Stimulated activated CD8-positive, alpha-beta memory T cell treated with anti-CD3 and anti-CD28 coated beads, Interleukin-7, amount 100 ng/mL, for 48 hours (primary cell): ENCODE data around the gene REPS2.

Experiments
- DNase-seq, 2 donors: peaks; one replicate each; pipeline ENCODE4 v3.0.0-alpha.2; 2020; ENCODE audit warnings: low read depth in 1 of 2; ENCODE audit errors: extremely low read depth in 1 of 2

Gene REPS2

DNA sequence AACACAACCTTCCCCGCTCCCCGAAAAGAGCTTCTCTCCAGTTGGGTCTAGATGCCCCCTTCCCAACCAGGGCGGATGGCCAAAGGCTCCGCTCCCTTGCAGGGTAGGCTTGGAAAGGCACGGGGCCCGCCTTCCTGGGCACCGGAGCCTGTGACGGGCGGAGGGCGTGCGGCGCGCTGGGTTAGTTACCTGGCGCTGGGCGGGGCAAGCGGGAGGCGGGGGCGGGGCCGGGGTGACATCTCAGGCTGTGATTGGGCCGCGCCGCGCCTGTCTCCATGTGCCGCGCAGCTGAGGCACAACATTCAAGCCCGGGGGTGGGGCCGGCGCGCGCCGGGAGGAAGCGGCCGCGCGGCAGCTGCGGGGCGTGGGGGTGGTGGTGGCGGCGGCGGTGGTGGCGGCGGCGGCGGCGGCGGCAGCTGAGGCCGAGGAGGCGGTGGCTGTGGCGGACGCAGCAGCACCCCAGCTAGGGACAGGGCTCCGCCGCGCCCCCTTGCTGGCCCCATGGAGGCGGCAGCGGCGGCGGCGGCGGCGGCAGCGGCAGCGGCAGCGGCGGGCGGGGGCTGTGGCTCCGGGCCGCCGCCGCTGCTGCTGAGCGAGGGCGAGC is at the start of gene REPS2:
Gene REPS2 (plus strand): TSS at position 298 of the 604 bp plus-strand sequence. CDS start 204 bp downstream, at position 502.
- DNase-seq, result peak; percentile 27 to 54

DNA sequence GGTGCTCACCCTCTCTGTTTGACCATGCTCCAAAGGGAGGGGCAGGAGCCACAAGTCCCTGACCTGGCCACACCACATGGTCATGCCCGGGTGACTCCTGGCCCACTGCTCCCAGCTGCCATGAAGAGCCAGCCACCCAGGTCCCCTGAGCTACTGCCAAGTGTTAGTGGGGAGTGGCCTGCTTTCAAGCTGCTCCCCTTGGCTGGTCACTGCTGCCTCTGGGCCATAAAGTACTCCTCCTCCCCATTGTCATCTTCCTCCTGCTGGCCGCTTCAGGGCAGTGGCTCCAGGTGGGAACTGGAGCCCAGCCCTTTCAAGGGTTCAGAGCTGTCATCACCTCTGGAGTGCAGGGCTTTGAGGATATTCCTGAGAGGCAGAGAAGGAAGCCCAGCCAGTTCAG is 49.0 kb upstream of the REPS2 start:
- DNase-seq, result no peak

DNA sequence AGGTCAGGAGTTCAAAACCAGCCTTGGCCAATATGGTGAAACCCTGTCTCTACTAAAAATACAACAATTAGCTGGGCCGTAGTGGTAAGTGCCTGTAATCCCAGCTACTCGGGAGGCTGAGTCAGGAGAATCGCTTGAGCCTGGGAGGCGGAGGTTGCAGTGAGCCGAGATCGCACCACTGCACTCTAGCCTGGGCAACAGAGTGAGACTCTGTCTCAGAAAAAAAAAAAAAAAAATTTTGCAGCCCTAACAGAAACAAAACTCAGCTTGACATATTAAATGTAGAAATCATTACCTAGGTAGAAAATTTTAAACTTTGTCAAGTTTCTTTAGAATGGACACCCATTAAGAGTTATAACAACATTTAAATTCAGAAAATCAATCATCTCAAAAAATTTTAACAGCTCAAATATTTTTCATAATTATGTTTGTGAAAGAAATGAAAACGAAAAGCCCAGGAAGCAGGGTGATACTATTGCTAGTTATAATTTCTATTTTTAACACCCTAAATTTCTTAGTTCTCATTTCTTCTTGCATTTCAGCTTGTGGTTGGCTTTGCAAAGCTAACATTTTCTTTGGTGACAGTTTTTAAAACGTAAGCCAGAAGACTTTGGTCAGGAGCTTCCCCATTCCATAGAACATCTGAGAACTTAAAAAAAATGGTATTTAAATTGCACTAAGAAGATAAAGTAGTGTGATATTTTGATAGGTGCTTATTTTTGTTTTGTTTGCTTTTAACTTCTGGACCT is 43.0 kb upstream of the REPS2 start:
- DNase-seq, result no peak

DNA sequence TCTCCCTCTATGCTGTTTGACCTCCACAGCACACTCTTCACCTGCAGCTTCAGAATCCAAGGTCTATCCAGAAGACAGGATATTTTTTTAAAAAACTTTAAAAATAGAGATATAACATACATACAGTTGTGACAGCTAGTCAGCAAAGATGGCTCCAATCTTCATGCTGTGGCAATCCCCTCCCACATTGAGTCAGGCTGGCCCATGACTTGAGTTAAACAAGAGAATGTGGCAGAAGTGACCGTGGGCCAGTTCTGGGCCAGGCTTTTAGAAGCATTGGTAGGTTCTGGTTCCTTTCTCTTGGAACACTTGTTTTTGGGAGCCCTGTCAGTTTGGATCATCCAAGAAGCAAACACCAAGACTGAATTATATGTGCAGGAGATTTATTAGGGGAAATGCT is 36.1 kb upstream of the REPS2 start:
- no peak for DNase-seq

DNA sequence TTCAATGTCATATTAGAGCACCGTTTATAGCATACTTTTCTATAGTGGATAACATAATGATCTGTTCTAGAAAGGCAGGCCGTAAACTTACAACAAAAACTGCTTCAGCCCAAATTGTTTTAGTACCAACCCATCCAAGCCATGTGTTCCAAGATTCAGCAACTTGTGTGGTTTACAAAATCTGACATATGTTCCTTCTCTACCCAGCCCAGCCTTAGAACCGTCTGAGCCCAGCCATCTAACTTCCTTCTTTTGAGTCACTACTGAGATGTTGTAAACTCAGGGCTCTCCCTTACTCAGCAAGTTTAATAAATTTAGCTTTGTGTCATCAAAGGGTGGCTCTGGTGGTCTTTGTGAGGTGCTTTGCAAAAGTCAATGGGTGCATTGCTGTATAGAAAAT is 32.4 kb upstream of the REPS2 start:
- DNase-seq, result no peak

DNA sequence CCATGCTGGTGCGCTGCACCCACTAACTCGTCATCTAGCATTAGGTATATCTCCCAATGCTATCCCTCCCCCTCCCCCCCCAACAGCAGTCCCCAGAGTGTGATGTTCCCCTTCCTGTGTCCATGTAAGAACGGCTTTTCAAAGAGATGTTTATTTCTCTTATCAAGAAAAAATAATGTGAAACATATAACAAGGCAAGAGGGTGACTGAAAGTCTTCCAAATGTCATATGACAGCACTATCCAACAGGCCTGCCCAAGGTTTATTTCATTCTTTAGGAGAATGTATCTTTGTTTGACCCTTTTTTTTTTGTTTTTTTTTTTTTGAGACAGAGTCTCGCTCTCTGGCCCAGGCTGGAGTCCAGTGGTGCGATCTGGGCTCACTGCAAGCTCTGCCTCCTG is 29.9 kb upstream of the REPS2 start:
- DNase-seq, result no peak

DNA sequence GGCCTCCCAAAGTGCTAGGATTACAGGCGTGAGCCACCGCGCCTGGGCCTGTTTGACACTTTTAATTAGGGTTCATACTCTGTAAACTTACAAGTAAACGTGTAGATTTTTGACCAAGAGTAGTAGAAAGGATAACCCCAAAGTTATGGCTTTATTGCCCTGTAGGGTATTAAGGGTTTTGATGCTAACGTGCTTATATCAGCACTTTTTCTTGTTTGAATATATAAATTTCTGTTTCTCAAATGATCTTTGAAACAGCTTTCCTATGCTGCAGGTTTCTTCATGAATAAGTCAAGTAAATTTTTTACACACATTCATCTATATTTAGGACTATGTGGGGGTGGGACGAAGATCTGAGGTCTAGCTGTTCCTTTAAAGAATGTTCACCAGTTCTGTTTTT is 29.3 kb upstream of the REPS2 start:
- DNase-seq, result no peak

DNA sequence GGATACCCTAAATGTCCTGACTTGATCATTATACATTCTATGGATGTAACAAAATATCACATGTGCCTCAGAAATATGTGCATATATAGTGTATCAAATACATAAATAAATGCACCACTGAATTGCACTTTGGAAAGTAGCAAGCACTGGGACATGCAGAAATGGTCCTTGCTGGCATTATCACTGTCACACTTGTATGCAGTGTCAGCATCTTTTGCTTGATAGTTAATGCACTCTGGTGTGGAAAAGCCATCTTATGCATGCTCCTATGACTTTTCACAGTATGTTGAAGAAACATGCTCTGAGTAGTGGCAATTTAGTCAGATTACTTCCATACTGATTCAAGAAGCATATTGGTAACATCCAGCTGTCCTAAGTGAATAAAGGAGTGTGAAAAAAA is 27.5 kb upstream of the REPS2 start:
- DNase-seq, result no peak

DNA sequence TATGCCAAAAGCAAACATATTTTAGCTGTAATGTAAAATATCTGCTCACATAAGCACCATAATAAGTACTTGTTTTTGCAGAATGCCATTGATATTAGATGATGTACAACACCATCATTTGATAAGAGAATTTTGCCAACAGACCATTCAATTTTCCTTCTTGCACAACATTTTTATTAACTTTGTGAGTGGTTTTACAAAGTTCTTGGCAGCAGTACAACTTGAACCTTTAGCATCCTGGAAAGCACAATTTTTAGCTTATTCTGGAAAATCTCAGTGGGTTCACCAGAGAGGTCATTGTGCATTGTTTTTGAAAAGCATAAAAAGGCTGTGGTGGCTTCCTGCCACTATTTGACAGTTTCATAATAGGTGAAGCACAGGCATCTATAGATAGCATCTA is 26.4 kb upstream of the REPS2 start:
- DNase-seq, result no peak

DNA sequence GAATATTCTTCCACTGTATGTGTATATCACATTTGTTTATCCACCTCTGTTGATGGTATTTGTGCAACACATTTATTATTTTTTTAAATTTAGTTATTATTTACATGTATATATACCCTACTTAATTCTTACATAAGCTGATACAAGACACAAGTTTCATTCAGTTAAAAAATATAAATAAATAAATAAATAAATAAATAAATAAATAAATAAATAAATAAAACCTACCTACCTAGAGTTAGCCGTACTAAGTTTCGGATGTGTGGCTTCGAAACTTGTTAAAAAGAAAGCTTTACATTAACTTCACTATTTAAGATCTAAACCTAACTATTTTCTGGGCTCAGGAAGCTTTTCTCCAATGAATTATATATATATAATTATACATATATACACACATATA is 23.3 kb upstream of the REPS2 start:
- no peak for DNase-seq

DNA sequence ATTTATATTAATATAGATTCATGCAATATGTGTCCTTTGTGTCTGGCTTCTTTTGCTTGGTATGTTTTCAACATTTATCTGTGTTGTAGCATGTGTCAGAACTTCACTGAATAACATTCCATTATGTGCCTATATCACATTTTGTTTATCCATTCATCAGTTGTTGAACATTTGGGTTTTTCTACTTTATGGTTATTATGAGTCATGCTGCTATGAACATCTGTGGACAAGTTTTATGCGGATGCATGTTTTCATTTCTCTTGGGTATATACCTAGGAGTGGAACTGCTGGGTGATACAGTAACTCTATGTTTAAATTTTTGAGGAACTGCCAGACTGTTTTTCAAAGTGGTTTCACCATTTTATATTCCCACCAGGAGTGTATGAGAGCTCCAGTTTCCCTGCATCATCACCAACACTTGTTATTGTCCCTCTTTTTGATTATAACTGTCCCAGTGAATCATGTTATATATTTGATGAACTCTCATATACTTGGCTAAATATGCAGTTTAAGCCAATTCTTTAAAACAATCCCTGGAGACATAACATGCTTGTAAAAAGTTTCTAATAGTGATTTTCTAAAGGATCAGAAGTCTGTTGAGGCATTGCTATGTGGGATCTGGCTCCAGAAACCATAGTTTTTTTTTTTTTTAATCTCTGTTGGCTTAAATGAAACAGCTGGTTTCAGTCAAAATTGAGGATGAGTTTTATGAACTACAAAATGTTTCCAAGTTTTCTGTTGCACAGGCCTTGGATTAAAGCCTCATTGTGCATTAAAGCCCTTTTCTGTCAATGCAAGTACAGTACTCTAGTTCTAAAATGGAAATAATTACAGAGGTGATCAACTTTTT is 21.6 kb upstream of the REPS2 start:
- no peak for DNase-seq

DNA sequence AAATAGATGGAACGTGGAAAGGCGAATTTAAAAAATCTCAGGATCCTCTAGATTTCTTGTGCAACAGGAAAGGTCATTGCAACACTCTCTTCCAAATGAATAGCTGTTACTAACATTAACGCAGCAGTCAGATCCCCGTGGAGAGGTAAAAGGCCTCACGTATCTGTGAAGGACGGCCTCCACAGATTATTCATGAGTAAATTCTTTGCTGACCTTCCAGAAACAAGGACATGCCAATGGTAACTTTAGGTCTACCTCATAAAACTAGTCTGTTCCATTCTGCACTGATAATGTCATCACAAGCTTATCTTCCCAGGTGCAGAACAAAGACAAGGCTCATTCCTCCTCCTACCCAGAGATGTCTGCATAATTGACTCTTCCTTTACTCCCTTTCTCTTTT is 16.1 kb upstream of the REPS2 start:
- DNase-seq, result no peak

DNA sequence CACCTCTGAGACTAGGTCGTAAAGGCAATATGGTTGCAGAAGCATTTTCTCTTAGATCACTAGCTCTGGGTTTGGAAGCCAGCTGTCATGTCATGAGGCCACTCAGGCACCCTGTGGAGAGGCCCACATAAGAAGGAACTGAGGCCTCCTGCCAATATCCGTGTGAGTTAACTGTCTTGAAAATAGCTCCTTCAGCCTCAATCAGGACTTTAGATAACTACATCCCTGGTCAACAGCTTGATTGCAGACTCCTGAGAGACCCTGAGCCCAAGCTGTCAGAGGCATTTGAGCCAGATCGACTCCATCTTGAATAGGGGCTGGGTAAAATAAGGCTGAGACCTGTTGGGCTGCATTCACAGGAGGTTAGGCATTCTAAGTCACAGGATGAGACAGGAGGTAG is 15.1 kb upstream of the REPS2 start:
- no peak for DNase-seq

DNA sequence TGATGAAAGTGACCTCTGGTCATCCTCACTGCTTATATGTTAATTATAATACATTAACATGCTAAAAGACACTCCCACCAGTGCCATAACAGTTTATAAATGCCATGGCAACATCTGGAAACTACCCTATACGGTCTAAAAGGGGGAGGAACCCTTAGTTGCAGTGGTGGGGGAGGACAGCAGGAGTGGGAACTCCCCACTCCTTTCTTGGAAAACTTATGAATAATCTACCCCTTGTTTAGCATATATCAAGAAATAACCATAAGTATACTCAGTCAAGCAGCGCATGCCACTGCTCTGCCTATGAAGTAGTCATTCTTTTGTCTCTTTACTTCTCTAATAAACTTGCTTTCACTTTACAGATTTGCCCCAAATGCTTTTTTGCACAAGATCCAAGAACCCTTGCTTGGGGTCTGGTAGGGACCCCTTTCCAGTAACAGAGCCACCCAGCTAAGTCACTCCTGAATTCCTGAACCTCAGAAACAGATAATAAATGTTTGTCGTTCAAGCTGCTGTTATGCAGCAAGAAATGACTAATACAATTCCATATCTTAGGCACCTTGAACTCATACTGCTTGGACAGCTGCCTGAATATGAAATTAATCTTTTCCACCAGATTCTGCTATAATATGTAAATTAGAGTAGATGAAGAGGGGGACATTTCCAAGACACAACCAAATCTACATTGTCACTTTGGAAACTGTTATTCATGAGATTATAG is 14.4 kb upstream of the REPS2 start:
- no peak for DNase-seq

DNA sequence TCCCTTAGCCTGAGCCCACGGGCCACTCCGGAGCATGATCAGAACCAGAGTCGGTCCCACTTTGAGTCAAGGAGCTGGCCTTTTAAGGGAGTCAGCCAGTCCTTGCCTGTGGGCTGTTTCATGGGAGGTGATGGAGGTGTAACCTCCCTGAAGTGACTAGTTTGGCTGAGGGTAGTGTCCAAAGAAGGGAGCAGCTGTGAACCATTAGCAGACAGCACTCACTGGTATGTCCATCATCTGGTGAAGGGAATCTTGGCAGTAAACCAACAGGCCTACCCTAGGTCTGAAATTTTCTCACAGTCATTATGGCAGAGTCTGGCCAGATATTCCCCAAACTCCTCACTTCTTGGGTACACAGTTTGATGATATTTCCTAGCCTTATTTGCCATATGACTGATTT is 12.3 kb upstream of the REPS2 start:
- DNase-seq, result no peak

DNA sequence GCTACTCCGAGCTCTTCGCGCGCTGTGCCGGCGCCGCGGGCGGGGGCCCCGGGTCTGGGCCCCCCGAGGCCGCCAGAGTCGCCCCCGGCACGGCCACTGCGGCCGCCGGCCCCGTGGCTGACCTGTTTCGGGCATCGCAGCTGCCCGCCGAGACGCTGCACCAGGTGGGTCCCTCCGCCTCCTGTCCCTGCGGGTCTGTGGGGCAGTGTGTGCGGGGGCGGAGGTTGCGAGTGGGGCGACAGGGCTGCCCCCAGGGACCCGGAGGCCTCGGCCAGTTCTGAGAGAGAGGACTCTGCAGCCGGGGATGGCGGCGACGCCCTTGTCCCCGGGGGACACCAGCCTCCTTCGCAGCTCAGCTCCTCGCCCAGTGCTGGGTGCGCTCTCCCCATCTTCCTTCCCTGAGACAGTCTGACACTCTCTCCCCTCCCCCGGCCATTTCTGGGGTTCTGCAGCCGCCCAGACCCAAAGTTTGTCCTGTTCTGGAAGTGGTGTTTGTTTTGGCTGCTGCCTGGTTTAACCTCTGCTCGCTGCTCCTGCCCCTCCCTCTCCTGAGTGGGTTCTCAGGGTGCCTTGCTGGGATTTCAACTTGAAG is 609 bp downstream of the REPS2 start:
- DNase-seq, result no peak

DNA sequence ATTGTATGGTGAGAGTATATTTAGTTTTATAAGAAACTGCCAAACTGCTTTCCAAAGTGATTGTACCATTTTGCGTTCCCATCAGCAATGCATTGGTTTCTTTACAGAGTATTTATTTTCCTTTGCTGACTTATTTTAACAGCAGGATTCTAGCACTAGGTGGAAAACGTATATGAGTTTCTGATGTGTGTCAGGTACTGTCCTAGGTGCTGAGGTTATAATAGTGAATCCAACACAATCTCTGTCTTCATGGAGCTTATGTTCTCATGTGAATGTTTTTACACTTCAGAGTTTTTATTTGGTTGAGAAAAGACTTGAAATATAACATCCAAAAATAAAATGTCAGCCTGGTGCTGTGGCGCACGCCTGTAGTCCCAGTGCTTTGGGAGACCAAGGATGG is 4.0 kb downstream of the REPS2 start:
- no peak for DNase-seq

DNA sequence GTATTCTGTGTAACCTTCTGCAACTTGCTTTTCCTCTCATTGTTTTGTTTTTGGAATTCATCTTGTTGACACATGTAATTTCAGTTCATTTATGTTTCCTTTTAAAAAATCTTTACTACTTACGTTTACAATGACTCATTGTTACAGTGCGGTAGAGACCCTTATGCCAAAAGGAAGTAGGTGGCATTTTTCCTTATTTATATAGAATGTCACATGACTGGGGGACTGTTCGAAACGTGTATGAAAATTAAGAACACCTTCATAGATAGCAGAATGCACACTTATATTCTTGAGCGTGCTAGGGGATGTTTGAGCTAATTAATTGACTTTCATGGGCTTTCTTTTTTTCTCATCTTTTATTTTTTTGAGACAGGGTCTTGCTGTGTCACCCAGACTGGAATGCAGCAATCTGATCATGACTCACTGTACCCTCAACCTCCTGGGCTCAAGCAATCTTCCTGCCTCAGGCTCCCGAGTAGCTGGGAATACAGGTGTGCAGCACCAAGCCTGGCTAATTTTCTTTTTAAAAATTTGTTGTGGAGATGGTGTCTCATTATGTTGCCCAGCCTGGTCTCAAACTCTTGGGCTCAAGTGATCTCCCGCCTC is 7.3 kb downstream of the REPS2 start:
- DNase-seq, result no peak

DNA sequence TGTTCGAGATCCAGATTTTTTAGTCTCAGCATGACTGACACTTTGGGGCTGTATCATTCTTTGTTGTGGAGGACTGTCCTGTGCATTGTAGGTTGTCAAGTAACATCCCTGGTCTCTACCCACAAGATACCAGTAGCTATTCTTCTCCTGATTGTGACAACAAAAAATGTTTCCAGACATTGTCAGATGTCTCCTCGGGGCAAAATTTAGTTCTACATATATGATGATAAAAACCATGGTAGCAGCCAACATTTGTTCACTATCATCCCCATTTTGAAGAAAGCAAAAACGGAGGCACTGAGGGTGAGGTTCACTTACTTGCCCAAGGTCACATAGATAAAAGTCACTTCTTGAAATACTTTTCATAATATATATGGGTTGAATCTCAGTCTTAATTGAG is 11.3 kb downstream of the REPS2 start:
- DNase-seq, result no peak

DNA sequence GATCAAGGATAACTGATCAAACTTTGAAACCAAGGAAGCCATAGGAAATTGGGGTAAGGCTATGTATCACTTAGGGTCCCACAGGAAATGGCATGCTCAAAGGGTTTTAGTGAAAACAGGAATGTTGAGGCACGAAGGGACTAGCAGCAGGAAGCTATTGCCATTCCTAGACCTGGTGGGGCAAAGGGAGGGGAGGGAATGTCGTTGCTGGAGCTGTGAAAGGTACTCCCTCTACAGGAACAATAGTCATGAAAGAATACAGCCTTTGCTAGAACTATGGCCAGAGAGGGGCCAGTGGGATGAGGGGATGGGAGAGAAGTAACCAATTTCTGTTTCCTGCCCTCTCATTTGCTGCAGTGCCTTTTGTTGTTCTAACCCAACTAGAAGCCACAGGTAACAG is 11.9 kb downstream of the REPS2 start:
- no peak for DNase-seq
